ENCODE measurements around the gene RECK. TPM values are rescaled to one million over a fixed set of nuclear protein-coding genes. Genes with fewer than 3 reads are reported as not detected.

Gene RECK
- total and polyA plus RNA-seq, 2 experiments from 2014 or later, result 8.1 to 11.6 TPM

- H3K4me3 Mint-ChIP-seq, result peak within 1 kb of the TSS; percentile 81
- Histone ChIP-seq H3K4me2 (peak within 1 kb of the TSS; percentile 99), H3F3A (replicated peaks; ENCODE audit: low read depth) (peaks cover 7% of the 10 kb centered on the region; the same call in 1 of the 2 replicates), H3K27ac (ENCODE audit: low read depth) (no peak within 1 kb of the TSS), H3K79me2 (replicated peaks; ENCODE audit: insufficient read depth) (no peaks in the 10 kb centered on the region), H3K27me3 (ENCODE audit: insufficient read depth) (peaks cover 85% of the 10 kb centered on the region), H4K20me1 (replicated peaks; ENCODE audit: insufficient read depth) (peaks cover 6% of the 10 kb centered on the region), H3K9me2 (ENCODE audit: insufficient read depth) (no peaks in the 10 kb centered on the region), H3K4me3 (peak within 1 kb of the TSS; percentile 77), H3K36me3 (ENCODE audit: insufficient read depth) (no peaks in the 10 kb centered on the region), H2AFZ (peak within 1 kb of the TSS; percentile 95), H3K4me1 (ENCODE audit: insufficient read depth) (peaks cover 31% of the 10 kb centered on the region)
- H3K27me3 Mint-ChIP-seq (ENCODE audit: insufficient read depth, low read depth, poor library complexity), result peaks cover 64% of the 10 kb centered on the region
- peak; percentile 42 for TF ChIP-seq POLR2AphosphoS5 (IDR thresholded peaks at IDR 0.05; ENCODE audit: low read depth)
- TF ChIP-seq, protein P1, sequence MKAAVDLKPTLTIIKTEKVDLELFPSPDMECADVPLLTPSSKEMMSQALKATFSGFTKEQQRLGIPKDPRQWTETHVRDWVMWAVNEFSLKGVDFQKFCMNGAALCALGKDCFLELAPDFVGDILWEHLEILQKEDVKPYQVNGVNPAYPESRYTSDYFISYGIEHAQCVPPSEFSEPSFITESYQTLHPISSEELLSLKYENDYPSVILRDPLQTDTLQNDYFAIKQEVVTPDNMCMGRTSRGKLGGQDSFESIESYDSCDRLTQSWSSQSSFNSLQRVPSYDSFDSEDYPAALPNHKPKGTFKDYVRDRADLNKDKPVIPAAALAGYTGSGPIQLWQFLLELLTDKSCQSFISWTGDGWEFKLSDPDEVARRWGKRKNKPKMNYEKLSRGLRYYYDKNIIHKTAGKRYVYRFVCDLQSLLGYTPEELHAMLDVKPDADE (IDR thresholded peaks at IDR 0.05), result no peak
- no peak for TF ChIP-seq ZNF331 (CRISPR knock-in tag; IDR thresholded peaks at IDR 0.05; ENCODE audit: low read depth)
- TF ChIP-seq CREB1 (CRISPR knock-in tag; IDR thresholded peaks at IDR 0.05; ENCODE audit: low read depth), result no peak
- no peak for TF ChIP-seq STAT1 (IDR thresholded peaks at IDR 0.05; ENCODE audit: unreplicated experiment)
- ATAC-seq (peak; percentile 75), DNase-seq (ENCODE audit: low spot score) (peak; percentile 82)
- H3K36me3 Mint-ChIP-seq (ENCODE audit: low read depth), result no peaks in the 10 kb centered on the region
- peaks cover 33% of the 10 kb centered on the region for H3K4me1 Mint-ChIP-seq
- H3K9me3 Mint-ChIP-seq, result no peaks in the 10 kb centered on the region; the same call in 2 of the 3 replicates
- no peak within 1 kb of the TSS; the same call in 1 of the 2 replicates for H3K27ac Mint-ChIP-seq
These were observed 99.7 kb downstream of the RECK start, which contains the start of gene GLIPR2 for GRCh38 chr9:36136272-36136893. TSS of gene GLIPR2 (plus strand) at chr9:36136733. CDS start at chr9:36136779, 46 bp downstream.

DNA sequence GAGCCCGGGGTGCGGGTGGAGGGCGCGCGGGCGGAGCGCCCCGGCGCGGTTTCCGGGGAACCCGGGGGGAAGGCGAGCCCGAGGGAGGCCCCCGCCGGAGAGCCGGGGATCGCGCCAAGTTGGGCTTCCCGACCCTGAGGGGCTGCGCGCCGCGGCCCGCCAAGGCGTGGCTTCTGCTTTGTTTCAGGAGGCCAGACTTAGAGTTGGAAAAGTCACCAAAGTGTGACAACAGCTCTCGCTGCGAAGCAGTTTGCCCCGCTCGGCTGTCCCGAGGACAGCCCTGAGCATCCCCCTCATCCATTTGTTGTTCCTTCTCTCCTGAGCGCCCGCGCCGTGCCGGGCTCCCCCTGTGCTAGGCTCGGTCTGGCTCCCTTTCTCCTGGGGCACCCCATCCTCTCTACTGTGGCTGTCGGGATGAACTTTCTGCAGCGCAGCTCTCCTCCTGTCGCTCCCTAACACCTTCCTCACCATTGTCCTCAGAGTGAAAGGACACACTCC lies 100.2 kb downstream of the RECK start:
- peak overlapping the region; percentile 81 for H3K4me3 Mint-ChIP-seq
- H3K9me2 ChIP-seq (ENCODE audit: insufficient read depth), result no peaks in the 10 kb centered on the region
- no peak overlapping the region for H3K27ac ChIP-seq (ENCODE audit: low read depth)
- DNase-seq (ENCODE audit: low spot score) (peak; percentile 47), ATAC-seq (peak; percentile 12)
- H3K4me3 ChIP-seq, result peak overlapping the region; percentile 77
- H3K27me3 ChIP-seq (ENCODE audit: insufficient read depth), result peaks cover 79% of the 10 kb centered on the region
- H3K27ac Mint-ChIP-seq, result no peak overlapping the region; the same call in 1 of the 2 replicates
- H3K27me3 Mint-ChIP-seq (ENCODE audit: insufficient read depth, low read depth, poor library complexity), result peaks cover 63% of the 10 kb centered on the region
- no peaks in the 10 kb centered on the region for H3K36me3 ChIP-seq (ENCODE audit: insufficient read depth)
- no peaks in the 10 kb centered on the region; the same call in 2 of the 3 replicates for H3K9me3 Mint-ChIP-seq
- H3K36me3 Mint-ChIP-seq (ENCODE audit: low read depth), result no peaks in the 10 kb centered on the region
- peaks cover 29% of the 10 kb centered on the region for H3K4me1 ChIP-seq (ENCODE audit: insufficient read depth)
- H3K4me1 Mint-ChIP-seq, result peaks cover 32% of the 10 kb centered on the region
- no peaks in the 10 kb centered on the region for H3K79me2 ChIP-seq (replicated peaks; ENCODE audit: insufficient read depth)
- peak overlapping the region; percentile 95 for H2AFZ ChIP-seq
- H3K4me2 ChIP-seq, result peak overlapping the region; percentile 99
- H3F3A ChIP-seq (replicated peaks; ENCODE audit: low read depth), result peaks cover 7% of the 10 kb centered on the region; the same call in 1 of the 2 replicates
- TF ChIP-seq ZNF331 (CRISPR knock-in tag; IDR thresholded peaks at IDR 0.05; ENCODE audit: low read depth), result no peak
- peak; percentile 40 for TF ChIP-seq EZH2 (IDR thresholded peaks at IDR 0.05; ENCODE audit: low read depth, unreplicated experiment)
- TF ChIP-seq EZH2phosphoT487 (IDR thresholded peaks at IDR 0.05; ENCODE audit: unreplicated experiment), result no peak
- TF ChIP-seq ZNF462 (CRISPR knock-in tag; IDR thresholded peaks at IDR 0.05), result no peak
- H4K20me1 ChIP-seq (replicated peaks; ENCODE audit: insufficient read depth), result peaks cover 6% of the 10 kb centered on the region
